Keratinocyte (primary cell): ENCODE data around the gene GINS1. TPM values are rescaled to one million over a fixed set of nuclear protein-coding genes. Genes with fewer than 3 reads are reported as not detected.

Source experiments
- DNase-seq: peaks from one replicate; pipeline ENCODE4 v3.0.0-alpha.2; 2011; ENCODE audit warnings: low read depth, missing footprints, low spot score
- FAIRE-seq: peaks from 2 replicates; lab custom pipeline; 2011; peaks lifted over from hg19 to GRCh38; lab: Jason Lieb, UNC
- H2AFZ ChIP-seq: 2 replicates; pipeline ENCODE4 v1.6.0; 2012; ENCODE audit warnings: low read length, control low read depth, inconsistent platforms; ENCODE audit not compliant: control insufficient read depth
- H3K27ac ChIP-seq: 2 replicates; pipeline ENCODE4 v1.5.1; 2011; ENCODE audit warnings: low read length; ENCODE audit not compliant: control insufficient read depth, insufficient read depth
- H3K27me3 ChIP-seq: 3 replicates; pipeline ENCODE4 v1.6.0; 2011; ENCODE audit warnings: low read length; ENCODE audit not compliant: control insufficient read depth, insufficient read depth; ENCODE audit errors: extremely low read depth
- H3K36me3 ChIP-seq, 2 experiments: 2 replicates in 1 of 2; 3 replicates in 1 of 2; pipeline ENCODE4 v1.5.1; 2011; ENCODE audit warnings: low read length in 2 of 2, mild to moderate bottlenecking in 1 of 2; ENCODE audit not compliant: control insufficient read depth in 2 of 2, insufficient read depth in 2 of 2; ENCODE audit errors: extremely low read depth in 1 of 2
- H3K4me1 ChIP-seq: 3 replicates; pipeline ENCODE4 v1.5.1; 2011; ENCODE audit warnings: low read length; ENCODE audit not compliant: control insufficient read depth, insufficient read depth; ENCODE audit errors: extremely low read depth
- H3K4me2 ChIP-seq: 3 replicates; pipeline ENCODE4 v1.6.0; 2011; ENCODE audit warnings: low read depth, low read length; ENCODE audit not compliant: control insufficient read depth, insufficient read depth; ENCODE audit errors: extremely low read depth
- H3K4me3 ChIP-seq, 3 experiments: fragments of 200-600 bp in 1 of 3; sonication (generic) in 1 of 3; 2 replicates in 2 of 3; 3 replicates in 1 of 3; pipeline ENCODE4 v1.5.1; 2011 to 2016; ENCODE audit warnings: low read length in 3 of 3, mild to moderate bottlenecking in 3 of 3, control low read depth in 2 of 3, inconsistent platforms in 1 of 3, low read depth in 1 of 3, mixed read lengths in 1 of 3, mixed run types in 1 of 3, moderate library complexity in 1 of 3; ENCODE audit not compliant: control insufficient read depth in 2 of 3, insufficient read depth in 2 of 3; ENCODE audit errors: extremely low read depth in 1 of 3
- H3K79me2 ChIP-seq: 2 replicates; pipeline ENCODE4 v1.6.0; 2012; ENCODE audit warnings: low read length; ENCODE audit not compliant: control insufficient read depth, insufficient read depth
- H3K9ac ChIP-seq: 3 replicates; pipeline ENCODE4 v1.6.0; 2011; ENCODE audit warnings: low read length; ENCODE audit not compliant: control insufficient read depth, insufficient read depth; ENCODE audit errors: extremely low read depth
- H3K9me1 ChIP-seq: 3 replicates; pipeline ENCODE4 v1.6.0; 2011; ENCODE audit warnings: low read length; ENCODE audit not compliant: control insufficient read depth, insufficient read depth; ENCODE audit errors: extremely low read depth
- H3K9me3 ChIP-seq: 2 replicates; pipeline ENCODE4 v1.5.1; 2012; ENCODE audit warnings: low read depth, low read length; ENCODE audit not compliant: control insufficient read depth
- H4K20me1 ChIP-seq: 3 replicates; pipeline ENCODE4 v1.6.0; 2011; ENCODE audit warnings: low read length; ENCODE audit not compliant: control insufficient read depth, insufficient read depth; ENCODE audit errors: extremely low read depth
- CTCF ChIP-seq, 3 experiments: IDR thresholded peaks in 1 of 3; conservative IDR thresholded peaks in 1 of 3; optimal IDR thresholded peaks in 1 of 3; 2 replicates in 2 of 3; 3 replicates in 1 of 3; pipeline versions ENCODE3 to v1.5.1; 2011; ENCODE audit warnings: low read length in 3 of 3, mild to moderate bottlenecking in 3 of 3, moderate library complexity in 2 of 3, control low read depth in 1 of 3, inconsistent platforms in 1 of 3; ENCODE audit not compliant: insufficient read depth in 2 of 3; ENCODE audit errors: extremely low read depth in 1 of 3
- EZH2 ChIP-seq: IDR thresholded peaks from one replicate; pipeline ENCODE4 v1.6.1; 2012; ENCODE audit warnings: inconsistent platforms, mild to moderate bottlenecking, low read length, moderate library complexity
- dilution Hi-C: fragments of 300-500 bp; cut with MboI; formaldehyde crosslinking; loops from one replicate; pipeline ENCODE4 v1.7.0; 2020; ENCODE audit warnings: low sequenced_read_pairs; ENCODE audit not compliant: extremely low pct_ligation_motif_present
- polyA plus RNA-seq, 5 experiments: library from polyadenylated mRNA; depleted of rRNA in 3 of 5; stranded (reverse) in 3 of 5; stranded (forward) in 1 of 5; unstranded in 1 of 5; fragments of >200 nt; gene quantifications; 1 replicate in 1 of 5; 2 replicates in 3 of 5; 3 replicates in 1 of 5; pipeline versions ENCODE4 v1.2.1 to v1.2.3, GENCODE V29; 2011 to 2012; ENCODE audit warnings: missing spikeins in 2 of 5, low read depth in 1 of 5, low replicate concordance in 1 of 5

The GINS1 gene
- polyA plus RNA-seq, 1 donor (not counting 4 experiments of a cell fraction or from before 2014, with no cell fraction given): 12.5 TPM

GRCh38 chr20:25457886-25458680 is 50.6 kb downstream of the GINS1 start:
- Histone ChIP-seq H3K4me3 (no peak overlapping the region), H3K27me3 (no peaks in the 10 kb centered on the region), H2AFZ (no peak overlapping the region), H3K4me1 (no peaks in the 10 kb centered on the region), H3K4me2 (no peak overlapping the region), H4K20me1 (no peaks in the 10 kb centered on the region), H3K9me1 (no peaks in the 10 kb centered on the region), H3K9me3 (no peaks in the 10 kb centered on the region), H3K9ac (no peak overlapping the region), H3K27ac (no peak overlapping the region), H3K36me3 (no peaks in the 10 kb centered on the region), H3K79me2 (no peaks in the 10 kb centered on the region)
- FAIRE-seq (no peak), DNase-seq (no peak)
- dilution Hi-C loops: no loop called here
- no peak for TF ChIP-seq EZH2
- no peak for TF ChIP-seq CTCF (optimal IDR thresholded peaks at IDR 0.05 in 1 of 3, IDR thresholded peaks at IDR 0.05 in 1 of 3, conservative IDR thresholded peaks at IDR 0.05 in 1 of 3; ENCODE audit: extremely low read depth in 1 of 3, insufficient read depth in 2 of 3, low read length in 3 of 3)

- Histone ChIP-seq H3K9ac (no peak overlapping the region), H3K4me3 (no peak overlapping the region), H2AFZ (no peak overlapping the region), H3K27me3 (no peaks in the 10 kb centered on the region), H3K4me1 (no peaks in the 10 kb centered on the region), H3K9me3 (no peaks in the 10 kb centered on the region), H3K36me3 (no peaks in the 10 kb centered on the region), H4K20me1 (no peaks in the 10 kb centered on the region), H3K9me1 (no peaks in the 10 kb centered on the region), H3K4me2 (no peak overlapping the region), H3K27ac (no peak overlapping the region), H3K79me2 (no peaks in the 10 kb centered on the region)
- dilution Hi-C loops: no loop called here
- DNase-seq: no peak
- no peak for FAIRE-seq
- TF ChIP-seq CTCF (optimal IDR thresholded peaks at IDR 0.05 in 1 of 3, IDR thresholded peaks at IDR 0.05 in 1 of 3, conservative IDR thresholded peaks at IDR 0.05 in 1 of 3; ENCODE audit: extremely low read depth in 1 of 3, insufficient read depth in 2 of 3, low read length in 3 of 3): no peak
- no peak for TF ChIP-seq EZH2
These were observed 51.8 kb downstream of the GINS1 start for GRCh38 chr20:25459111-25459830.
